Activated CD4-positive, alpha-beta T cell treated with anti-CD3 and anti-CD28 coated beads for 48 hours (primary cell): ENCODE results near the gene SPATA46.

Experiments used
- DNase-seq: peaks from one replicate; pipeline ENCODE4 v3.0.0-alpha.2; 2020

The SPATA46 gene

GRCh38 chr1:162390396-162391185 lies 13.9 kb upstream of the SPATA46 start:
- DNase-seq = no peak

DNA sequence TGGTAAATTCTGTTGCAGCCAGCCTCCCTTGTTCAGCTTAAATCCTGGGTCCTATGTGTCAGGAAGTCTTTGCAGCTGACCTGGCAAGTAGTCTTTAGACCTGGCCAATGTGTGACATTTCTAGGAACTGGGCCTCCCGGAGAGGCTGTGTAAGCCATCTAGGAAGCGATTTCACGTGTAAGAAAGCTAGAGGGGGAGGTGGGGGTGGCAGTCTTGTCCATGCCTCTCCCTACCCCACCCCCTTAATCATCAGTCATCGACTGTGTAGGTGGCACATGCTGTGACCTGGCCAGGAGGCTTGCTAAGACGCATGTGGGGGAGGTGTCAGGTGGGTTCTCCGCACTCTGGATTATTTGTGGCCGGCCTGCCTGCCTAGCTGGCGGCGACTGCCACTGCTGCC lies 13.3 kb upstream of the SPATA46 start:
- DNase-seq = no peak

GRCh38 chr1:162389021-162389818 lies 12.6 kb upstream of the SPATA46 start:
- no peak for DNase-seq

DNA sequence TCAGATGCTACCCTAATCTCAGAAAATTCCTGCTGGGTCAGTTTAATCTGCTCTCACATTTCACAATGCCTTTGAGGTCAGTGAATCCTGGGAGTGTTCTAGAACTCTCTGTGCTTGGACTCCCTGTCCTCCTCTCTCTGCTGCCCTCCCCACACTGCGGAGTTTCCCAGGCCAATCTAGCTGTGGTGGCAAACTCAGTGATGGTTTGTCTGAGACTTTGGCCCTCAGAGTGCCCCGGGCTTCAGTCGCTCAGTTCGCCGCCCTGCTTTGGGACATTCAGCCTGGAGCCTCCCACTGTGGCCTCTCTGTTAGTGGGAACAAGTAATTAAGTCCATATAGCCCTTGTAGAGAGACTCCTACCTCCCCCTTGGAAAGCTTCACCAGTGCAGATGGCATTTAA lies 12.0 kb upstream of the SPATA46 start:
- no peak for DNase-seq

- DNase-seq = no peak
These were observed 11.5 kb upstream of the SPATA46 start for GRCh38 chr1:162388083-162388594.

DNA sequence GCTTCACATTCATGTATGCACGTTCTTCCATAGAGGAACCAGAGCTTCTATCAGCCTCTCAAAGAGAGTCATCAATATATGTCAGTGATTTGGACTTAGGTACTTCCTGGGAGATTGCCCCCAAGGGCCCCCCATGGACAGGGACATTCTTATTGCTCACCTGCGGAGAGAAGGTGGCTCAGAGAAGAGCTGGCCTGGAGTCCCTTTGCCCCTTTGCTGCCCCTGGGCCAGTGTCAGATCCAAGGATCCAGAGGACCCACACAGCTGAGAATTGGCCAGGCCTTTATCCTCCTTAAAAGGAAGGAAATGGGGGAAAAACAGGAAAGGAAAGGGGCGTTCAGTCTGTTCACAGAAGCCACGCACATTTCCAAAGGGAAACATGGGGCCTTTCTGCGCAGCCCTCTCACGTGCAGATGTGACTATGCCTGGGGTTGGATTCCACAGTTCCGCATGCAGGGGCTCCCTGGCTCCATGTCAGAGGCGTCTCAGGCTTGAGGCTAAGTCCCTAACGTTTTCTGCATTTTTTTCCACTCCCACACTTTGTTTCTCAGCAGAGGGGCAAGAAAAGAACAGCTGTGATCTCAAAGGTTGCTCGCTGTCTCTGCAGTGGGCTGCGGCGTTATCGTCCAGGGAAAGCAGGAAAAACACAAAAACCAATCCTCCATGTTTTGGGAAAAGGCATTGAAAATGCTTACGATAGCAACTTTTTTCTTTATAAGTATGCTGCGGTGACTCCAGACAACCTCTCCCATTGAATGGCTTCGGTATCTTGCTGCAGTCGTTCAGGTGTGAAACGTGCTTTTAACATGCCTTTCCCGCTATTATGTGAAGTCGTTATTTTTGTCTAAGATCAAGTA lies 10.8 kb upstream of the SPATA46 start:
- DNase-seq = no peak

DNA sequence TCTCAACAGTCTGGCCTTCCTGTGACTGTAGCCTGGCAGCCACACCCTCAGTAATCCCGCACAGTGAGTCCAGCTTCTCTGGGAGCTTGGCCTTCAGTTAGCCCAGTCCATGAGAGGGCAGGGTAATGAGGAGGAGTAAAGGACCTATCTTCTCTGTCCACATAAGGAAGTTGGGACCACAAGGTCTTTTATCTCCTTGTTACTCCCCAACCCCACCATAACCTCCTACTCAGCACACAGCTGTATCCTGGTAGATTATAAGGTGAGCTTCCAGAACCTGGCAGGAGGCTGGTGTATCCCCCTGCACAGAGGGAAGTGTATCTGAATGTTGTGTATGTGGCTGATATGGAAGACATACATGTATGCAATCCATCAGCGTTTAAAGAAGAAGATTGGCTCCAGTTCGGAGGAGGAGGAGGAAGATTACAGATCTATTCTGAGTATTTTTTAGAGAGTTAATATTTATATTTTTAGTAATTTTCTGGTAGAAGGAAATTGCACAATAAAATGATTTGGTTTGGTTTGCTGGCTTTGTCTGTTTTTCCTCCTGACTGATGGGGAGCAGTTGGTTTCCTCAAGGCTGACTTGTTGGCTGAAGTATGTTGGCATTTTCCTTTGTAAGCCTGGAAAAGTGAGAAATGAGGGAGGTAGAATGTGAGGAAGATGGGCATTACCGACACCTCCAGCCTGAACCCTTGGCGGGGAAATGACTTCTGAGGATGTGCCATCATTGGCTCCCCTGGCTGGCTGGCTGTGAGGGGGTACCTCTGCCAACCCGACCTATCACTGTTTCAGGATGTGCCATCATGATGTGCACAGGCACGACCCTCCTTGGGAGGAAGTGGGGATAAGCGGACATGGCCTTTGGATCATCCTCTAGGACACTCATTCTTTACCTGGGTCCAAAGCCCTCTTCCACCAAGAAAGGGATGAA lies 9.9 kb upstream of the SPATA46 start:
- no peak for DNase-seq

DNA sequence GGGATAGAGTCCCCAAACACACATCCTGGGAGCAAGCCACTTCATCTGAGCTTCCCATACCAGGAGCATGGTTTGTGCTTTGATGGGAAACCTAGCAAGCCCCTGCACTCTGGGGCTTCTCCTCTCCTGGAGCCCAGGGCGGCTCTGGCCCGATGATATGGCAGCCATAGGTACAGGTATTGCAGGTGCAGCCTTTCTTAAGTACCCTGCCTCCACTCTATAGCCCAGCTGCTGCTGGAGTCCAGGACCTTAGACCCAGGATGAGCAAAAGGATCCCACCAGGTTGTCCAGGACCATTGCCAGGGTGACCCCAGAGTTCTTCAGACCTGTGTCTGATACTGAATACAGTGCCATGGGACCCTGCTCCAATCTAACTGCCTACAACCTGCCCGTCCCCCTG lies 9.0 kb upstream of the SPATA46 start:
- DNase-seq = no peak

DNA sequence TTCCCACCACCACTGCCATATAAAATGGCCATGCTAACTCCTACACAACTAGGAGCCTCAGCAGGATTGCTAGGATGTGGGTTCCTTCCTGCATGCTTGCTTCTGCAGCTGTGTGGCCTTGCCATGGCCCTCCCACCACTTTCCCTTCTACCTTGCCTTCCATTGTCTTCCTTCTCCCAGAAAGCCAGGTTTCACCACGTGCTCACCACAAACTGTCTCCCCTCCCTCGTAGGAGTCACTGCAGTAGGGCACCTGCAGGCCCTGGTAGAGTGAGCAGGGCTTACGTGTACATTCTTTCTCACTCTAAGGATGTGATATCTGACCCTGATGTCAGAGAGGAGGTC lies 8.6 kb upstream of the SPATA46 start:
- DNase-seq = no peak

DNA sequence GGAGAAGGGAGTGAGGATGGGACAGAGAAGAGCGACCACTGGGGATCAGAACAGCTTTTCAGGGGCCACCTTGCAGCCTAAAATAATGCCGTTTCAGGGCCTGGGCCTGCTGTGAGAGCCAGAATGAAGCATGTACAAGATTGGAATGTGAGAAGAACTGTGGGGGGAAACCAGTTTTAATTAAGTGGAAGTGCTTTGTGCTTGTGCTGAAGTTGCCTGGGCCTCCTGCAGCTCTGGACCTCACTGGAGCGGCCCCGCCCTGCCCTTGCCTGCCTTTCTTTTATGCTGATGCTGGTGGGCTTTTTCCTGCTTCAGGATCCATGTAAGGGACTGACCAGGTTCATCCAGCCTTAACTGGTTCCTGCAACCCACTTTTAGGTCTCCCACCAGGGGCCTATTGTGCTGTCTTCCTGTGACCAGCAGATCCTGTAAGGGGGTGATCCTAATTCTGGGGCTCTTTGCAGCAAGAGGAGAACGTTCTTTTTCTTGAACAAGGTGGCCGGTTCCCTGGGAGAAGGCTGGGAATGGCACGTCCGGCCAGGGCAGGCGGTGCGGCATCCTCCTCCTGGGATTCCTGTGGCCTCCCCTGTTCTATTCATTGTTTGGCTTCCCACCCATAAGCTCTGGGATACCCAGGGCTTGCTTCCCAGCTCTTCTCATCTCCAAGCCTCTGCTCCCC lies 8.1 kb upstream of the SPATA46 start:
- no peak for DNase-seq

DNA sequence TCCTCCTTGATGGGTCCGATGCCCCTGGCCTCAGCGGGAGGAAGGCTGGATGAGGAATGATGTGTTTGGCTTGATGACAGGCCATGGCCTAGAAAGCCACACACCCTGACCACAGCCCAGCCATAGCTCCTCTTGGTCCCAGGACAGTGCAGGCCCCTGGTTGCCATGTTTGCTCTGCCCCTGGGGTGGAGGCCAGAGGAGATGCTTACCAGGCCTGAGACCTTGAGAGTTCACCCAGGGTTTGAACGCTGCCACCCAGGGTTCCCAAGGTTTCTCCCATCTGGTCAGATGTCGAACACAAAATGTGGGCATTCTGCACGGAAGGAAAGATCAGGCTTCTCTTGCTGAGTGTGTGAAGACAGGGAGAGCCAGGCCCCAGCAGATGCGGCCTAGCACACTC lies 7.5 kb upstream of the SPATA46 start:
- DNase-seq = no peak

DNA sequence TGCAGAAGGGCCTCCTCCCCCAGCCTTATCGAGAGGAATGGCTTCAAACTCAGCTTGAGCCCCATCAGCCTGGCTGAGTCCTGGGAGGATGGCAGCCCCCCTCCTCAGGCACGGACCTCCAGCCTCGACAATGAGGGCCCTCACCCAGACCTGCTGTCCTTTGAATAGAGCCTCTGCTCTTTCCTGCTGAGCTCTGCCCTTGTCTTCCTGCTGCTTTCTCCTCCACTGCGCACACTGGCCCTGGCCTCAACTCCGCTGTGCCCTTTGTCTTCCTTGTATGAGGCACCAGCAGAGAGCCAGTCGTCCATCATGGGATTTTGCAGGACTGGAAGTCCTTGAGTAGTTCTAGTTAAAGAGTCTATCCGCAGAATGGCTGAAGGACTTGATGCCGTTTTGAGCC lies 6.9 kb upstream of the SPATA46 start:
- DNase-seq = no peak

- no peak for DNase-seq
These were observed 6.4 kb upstream of the SPATA46 start for GRCh38 chr1:162383091-162383490.

GRCh38 chr1:162381941-162382750 lies 5.5 kb upstream of the SPATA46 start:
- DNase-seq = no peak

DNA sequence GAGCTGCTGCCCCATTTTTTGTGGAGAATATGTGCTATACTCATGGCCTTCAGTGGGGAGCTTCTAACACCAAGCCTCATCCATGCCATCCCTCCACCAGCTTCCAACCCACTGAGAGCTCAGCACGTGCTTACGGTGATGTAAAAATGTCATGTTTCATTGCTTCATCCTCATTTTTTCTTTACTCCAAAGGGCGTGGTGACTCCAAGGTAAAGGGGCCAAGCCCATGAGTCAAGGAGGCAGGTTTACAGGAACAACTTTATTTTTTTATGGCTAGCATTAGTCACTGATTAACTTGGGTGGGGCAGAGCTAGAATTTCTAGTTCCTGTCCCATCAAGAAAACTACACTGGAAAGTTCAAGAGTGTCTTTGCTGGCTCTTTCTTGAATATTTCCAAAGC lies 4.7 kb upstream of the SPATA46 start, which contains the start of gene C1orf226:
C1orf226 (plus strand) TSS at position 346 of the 400 bp plus-strand sequence. CDS start 174 bp downstream, outside the sequence.
- no peak for DNase-seq

- no peak for DNase-seq
These were observed 3.6 kb upstream of the SPATA46 start for GRCh38 chr1:162380061-162380846.

- DNase-seq = no peak
These were observed 1.2 kb downstream of the SPATA46 start for GRCh38 chr1:162375463-162375862.

DNA sequence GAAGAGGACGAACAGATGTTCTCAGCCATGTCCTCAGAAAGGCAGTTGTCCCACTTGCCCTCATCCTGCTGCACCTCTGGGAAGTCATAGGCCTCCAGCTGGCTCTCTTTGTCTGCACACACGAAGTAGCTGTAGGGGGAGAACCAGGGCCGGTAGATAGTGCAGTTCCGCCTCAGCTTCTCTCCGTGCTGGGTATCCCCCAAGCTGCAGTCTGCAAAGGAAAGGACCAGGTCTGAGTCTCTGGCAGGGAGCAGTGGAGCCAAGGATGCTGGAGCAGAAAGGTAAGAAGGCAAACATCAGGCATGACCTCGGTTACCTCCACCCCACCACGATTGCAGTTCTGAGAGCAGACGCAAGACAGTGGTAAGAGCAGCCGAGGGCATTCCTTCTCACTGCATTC lies 2.2 kb downstream of the SPATA46 start:
- no peak for DNase-seq

- DNase-seq = no peak
These were observed 3.0 kb downstream of the SPATA46 start for GRCh38 chr1:162373541-162374260.
